ENCODE measurements around the gene CEPT1. TPM values are rescaled to one million over a fixed set of nuclear protein-coding genes. Genes with fewer than 3 reads are reported as not detected.
A peak's percentile ranks its signal among the peaks of the same experiment; 100 is the strongest.

CEPT1 gene
- total RNA-seq, 1 experiment from 2014 or later, result 33.6 TPM

DNA sequence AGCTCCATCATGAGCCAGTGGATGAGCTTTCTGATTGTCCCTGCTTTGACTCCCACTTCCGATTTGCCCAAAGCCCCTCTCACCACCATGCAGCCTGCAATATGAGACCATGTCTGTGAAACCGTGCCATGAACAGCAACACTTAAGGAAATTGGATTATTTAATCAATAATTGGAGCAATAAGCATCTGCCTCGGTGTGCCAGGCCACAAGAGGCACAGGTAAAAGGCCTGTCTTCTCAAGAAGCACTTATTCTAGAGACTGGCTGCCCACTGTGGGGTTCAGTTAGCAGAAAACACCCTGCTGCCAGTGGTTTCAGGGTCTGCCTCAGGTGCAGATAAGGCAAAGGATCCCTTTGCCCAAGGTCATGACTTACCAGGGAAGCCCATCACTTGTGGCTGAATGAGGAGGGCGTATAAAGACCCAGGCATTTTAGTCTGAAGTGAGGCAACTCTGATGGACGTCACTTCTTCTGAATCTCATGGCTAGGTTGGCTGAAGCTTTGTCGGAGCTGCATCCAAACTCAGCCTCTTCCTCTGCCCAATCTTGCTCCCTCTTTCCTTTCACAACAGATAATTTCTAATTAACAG is 80.4 kb downstream of the CEPT1 start:
- Histone ChIP-seq H3K4me3 (no peak overlapping the region), H3K27me3 (ENCODE audit: insufficient read depth, low read depth) (no peaks in the 10 kb centered on the region), H3K4me2 (no peak overlapping the region), H3K9me3 (ENCODE audit: insufficient read depth, low read depth) (no peaks in the 10 kb centered on the region; the same call in 1 of the 2 replicates), H2AFZ (no peak overlapping the region), H3K36me3 (ENCODE audit: low read depth) (no peaks in the 10 kb centered on the region), H3F3A (ENCODE audit: insufficient read depth, low read depth) (0 out of 2 replicates have a peak, but pooled peaks cover 5% of the 10 kb centered on the region), H3K4me1 (replicated peaks; ENCODE audit: insufficient read depth) (peaks cover 14% of the 10 kb centered on the region), H3K27ac (no peak overlapping the region), H3K79me2 (ENCODE audit: low read depth) (no peaks in the 10 kb centered on the region), H3K9me2 (ENCODE audit: insufficient read depth) (no peaks in the 10 kb centered on the region), H4K20me1 (ENCODE audit: insufficient read depth) (no peaks in the 10 kb centered on the region)
- peak in 1 of 2 experiments; percentile 21 for DNase-seq
- intact Hi-C loops (cut with micrococcal nuclease; ENCODE audit: unreplicated experiment), result no loop called here
- no TSS peak for BruUV-seq (replicated peaks)
- ChIA-PET CTCF (interaction anchor here (0.7 kb wide), 1 partner anchor 516 kb away, joined by 3 read pairs; no protein-coding TSS in a partner anchor), POLR2A (ENCODE audit: unreplicated experiment) (no interaction called here)
- TF ChIP-seq EZH2 (IDR thresholded peaks at IDR 0.05; ENCODE audit: low read depth), result no peak
- TF ChIP-seq, protein P1, sequence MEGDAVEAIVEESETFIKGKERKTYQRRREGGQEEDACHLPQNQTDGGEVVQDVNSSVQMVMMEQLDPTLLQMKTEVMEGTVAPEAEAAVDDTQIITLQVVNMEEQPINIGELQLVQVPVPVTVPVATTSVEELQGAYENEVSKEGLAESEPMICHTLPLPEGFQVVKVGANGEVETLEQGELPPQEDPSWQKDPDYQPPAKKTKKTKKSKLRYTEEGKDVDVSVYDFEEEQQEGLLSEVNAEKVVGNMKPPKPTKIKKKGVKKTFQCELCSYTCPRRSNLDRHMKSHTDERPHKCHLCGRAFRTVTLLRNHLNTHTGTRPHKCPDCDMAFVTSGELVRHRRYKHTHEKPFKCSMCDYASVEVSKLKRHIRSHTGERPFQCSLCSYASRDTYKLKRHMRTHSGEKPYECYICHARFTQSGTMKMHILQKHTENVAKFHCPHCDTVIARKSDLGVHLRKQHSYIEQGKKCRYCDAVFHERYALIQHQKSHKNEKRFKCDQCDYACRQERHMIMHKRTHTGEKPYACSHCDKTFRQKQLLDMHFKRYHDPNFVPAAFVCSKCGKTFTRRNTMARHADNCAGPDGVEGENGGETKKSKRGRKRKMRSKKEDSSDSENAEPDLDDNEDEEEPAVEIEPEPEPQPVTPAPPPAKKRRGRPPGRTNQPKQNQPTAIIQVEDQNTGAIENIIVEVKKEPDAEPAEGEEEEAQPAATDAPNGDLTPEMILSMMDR (conservative IDR thresholded peaks at IDR 0.05), result no peak

DNA sequence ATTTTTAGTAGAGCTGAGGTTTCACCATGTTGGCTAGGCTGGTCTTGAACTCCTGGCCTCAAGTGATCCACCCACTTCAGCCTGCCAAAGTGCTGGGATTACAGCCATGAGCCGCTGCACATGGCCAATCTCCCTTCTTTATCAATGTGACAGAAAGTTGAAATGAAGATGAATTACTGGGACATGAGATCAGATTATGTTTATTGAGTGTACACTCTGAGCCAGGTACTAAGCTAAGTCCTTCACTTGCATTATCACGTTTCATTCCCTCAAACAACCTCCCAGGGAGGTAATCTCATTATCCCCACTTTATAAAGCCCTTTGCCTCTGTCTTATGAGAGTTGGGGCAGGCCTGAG is 81.2 kb downstream of the CEPT1 start:
- H3K36me3 ChIP-seq (ENCODE audit: low read depth), result no peaks in the 10 kb centered on the region
- no peak overlapping the region for H3K27ac ChIP-seq
- 0 out of 2 replicates have a peak, but pooled peaks cover 5% of the 10 kb centered on the region for H3F3A ChIP-seq (ENCODE audit: insufficient read depth, low read depth)
- ChIA-PET CTCF (no interaction called here), POLR2A (ENCODE audit: unreplicated experiment) (interaction anchor here (0.5 kb wide), 1 partner anchor 27 kb away, joined by 3 read pairs; no protein-coding TSS in a partner anchor)
- H3K4me3 ChIP-seq, result no peak overlapping the region
- peaks cover 14% of the 10 kb centered on the region for H3K4me1 ChIP-seq (replicated peaks; ENCODE audit: insufficient read depth)
- no peak for DNase-seq
- BruUV-seq (replicated peaks), result no TSS peak
- TF ChIP-seq, protein P1 (conservative IDR thresholded peaks at IDR 0.05), result no peak
- no peak for TF ChIP-seq EZH2 (IDR thresholded peaks at IDR 0.05; ENCODE audit: low read depth)
- H3K9me3 ChIP-seq (ENCODE audit: insufficient read depth, low read depth), result no peaks in the 10 kb centered on the region; the same call in 1 of the 2 replicates
- no peaks in the 10 kb centered on the region for H3K79me2 ChIP-seq (ENCODE audit: low read depth)
- no peaks in the 10 kb centered on the region for H4K20me1 ChIP-seq (ENCODE audit: insufficient read depth)
- no peaks in the 10 kb centered on the region for H3K9me2 ChIP-seq (ENCODE audit: insufficient read depth)
- H2AFZ ChIP-seq, result no peak overlapping the region
- intact Hi-C loops (cut with micrococcal nuclease; ENCODE audit: unreplicated experiment), result no loop called here
- no peak overlapping the region for H3K4me2 ChIP-seq
- H3K27me3 ChIP-seq (ENCODE audit: insufficient read depth, low read depth), result no peaks in the 10 kb centered on the region

DNA sequence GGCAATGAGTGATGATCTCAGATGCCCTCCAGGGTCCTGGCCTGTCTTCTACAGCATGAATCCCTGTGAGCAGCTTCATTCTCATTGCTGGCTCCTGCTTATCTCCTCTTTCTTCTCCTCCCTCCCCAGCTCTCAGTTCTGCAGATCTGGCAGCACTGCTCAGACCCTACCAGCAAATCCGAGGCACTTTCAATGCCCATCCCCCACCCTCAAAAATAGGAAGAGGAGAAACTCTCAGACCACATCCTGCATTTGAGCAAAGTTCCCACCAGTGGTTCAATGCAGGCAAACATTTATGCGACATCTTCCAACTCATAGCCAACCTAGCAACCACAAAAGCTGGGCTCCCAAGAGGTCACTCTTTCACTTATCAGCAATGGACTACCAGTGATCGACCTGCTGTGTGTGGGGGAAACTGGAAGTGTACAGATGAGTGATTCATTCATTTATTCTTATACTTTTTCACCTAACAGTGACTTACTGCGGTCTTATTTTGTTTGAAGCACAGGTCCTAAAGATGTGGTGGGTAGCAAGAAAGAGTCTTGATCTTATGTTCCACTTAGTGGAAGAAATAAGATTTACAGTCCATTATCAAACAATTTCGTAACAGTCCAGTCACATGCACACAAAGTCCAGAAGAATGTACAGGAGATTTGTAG is 81.7 kb downstream of the CEPT1 start:
- BruUV-seq (replicated peaks), result no TSS peak
- Histone ChIP-seq H3K4me1 (replicated peaks; ENCODE audit: insufficient read depth) (peaks cover 14% of the 10 kb centered on the region), H3K36me3 (ENCODE audit: low read depth) (no peaks in the 10 kb centered on the region), H3K9me3 (ENCODE audit: insufficient read depth, low read depth) (no peaks in the 10 kb centered on the region; the same call in 1 of the 2 replicates), H3K4me3 (no peak overlapping the region), H3K27ac (no peak overlapping the region), H3K79me2 (ENCODE audit: low read depth) (no peaks in the 10 kb centered on the region), H4K20me1 (ENCODE audit: insufficient read depth) (no peaks in the 10 kb centered on the region), H2AFZ (no peak overlapping the region), H3K4me2 (0 out of 2 replicates have a peak overlapping the region, but pooled peaks have one; percentile 41), H3F3A (ENCODE audit: insufficient read depth, low read depth) (0 out of 2 replicates have a peak, but pooled peaks cover 5% of the 10 kb centered on the region), H3K9me2 (ENCODE audit: insufficient read depth) (no peaks in the 10 kb centered on the region), H3K27me3 (ENCODE audit: insufficient read depth, low read depth) (no peaks in the 10 kb centered on the region)
- ChIA-PET CTCF (no interaction called here), POLR2A (ENCODE audit: unreplicated experiment) (interaction anchor here (0.5 kb wide), 1 partner anchor 26 kb away, joined by 3 read pairs; no protein-coding TSS in a partner anchor)
- intact Hi-C loops (cut with micrococcal nuclease; ENCODE audit: unreplicated experiment), result loop anchor here (2.0 kb wide), 4 partner anchors 191 to 547 kb away; no protein-coding TSS in a partner anchor
- TF ChIP-seq EZH2 (IDR thresholded peaks at IDR 0.05; ENCODE audit: low read depth), result no peak
- TF ChIP-seq, protein P1 (conservative IDR thresholded peaks at IDR 0.05), result no peak
- no peak for DNase-seq
